Kidney epithelial cell (primary cell): ENCODE measurements around the gene PHC3. TPM values are rescaled to one million over a fixed set of nuclear protein-coding genes. Genes with fewer than 3 reads are reported as not detected.

Source experiments
- DNase-seq: peaks from one replicate; pipeline ENCODE4 v3.0.0-alpha.2; 2010; ENCODE audit warnings: low read depth
- H3K27me3 ChIP-seq: 2 replicates; pipeline ENCODE4 v1.6.0; 2011; ENCODE audit warnings: low read length; ENCODE audit not compliant: control insufficient read depth, insufficient read depth
- H3K36me3 ChIP-seq: 2 replicates; pipeline ENCODE4 v1.5.1; 2011; ENCODE audit warnings: low read length; ENCODE audit not compliant: control insufficient read depth, insufficient read depth
- H3K4me3 ChIP-seq: 2 replicates; pipeline ENCODE4 v1.5.1; 2011; ENCODE audit warnings: low read depth, mild to moderate bottlenecking, control low read depth, low read length
- total RNA-seq: library from RNA; depleted of rRNA; stranded (reverse); fragments of >200 nt; gene quantifications from 2 replicates; pipeline ENCODE4 v1.2.3, GENCODE V29; 2015
- TF ChIP-seq, protein P1 (sequence below): IDR thresholded peaks from 2 replicates; pipeline ENCODE4 v1.5.1; 2011; ENCODE audit warnings: mild to moderate bottlenecking, moderate library complexity, low read length, control low read depth, inconsistent platforms; ENCODE audit not compliant: insufficient read depth, poor library complexity, severe bottlenecking

Gene PHC3
- total RNA-seq, 1 donor from 2014 or later: 22.4 TPM

- H3K36me3 ChIP-seq: no peaks in the 10 kb centered on the region
- peak; percentile 43 for DNase-seq
- H3K27me3 ChIP-seq: no peaks in the 10 kb centered on the region
- no peak overlapping the region for H3K4me3 ChIP-seq
- TF ChIP-seq, protein P1, sequence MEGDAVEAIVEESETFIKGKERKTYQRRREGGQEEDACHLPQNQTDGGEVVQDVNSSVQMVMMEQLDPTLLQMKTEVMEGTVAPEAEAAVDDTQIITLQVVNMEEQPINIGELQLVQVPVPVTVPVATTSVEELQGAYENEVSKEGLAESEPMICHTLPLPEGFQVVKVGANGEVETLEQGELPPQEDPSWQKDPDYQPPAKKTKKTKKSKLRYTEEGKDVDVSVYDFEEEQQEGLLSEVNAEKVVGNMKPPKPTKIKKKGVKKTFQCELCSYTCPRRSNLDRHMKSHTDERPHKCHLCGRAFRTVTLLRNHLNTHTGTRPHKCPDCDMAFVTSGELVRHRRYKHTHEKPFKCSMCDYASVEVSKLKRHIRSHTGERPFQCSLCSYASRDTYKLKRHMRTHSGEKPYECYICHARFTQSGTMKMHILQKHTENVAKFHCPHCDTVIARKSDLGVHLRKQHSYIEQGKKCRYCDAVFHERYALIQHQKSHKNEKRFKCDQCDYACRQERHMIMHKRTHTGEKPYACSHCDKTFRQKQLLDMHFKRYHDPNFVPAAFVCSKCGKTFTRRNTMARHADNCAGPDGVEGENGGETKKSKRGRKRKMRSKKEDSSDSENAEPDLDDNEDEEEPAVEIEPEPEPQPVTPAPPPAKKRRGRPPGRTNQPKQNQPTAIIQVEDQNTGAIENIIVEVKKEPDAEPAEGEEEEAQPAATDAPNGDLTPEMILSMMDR: no peak
Measured at GRCh38 chr3:170079536-170080165, 101.9 kb downstream of the PHC3 start.

DNA sequence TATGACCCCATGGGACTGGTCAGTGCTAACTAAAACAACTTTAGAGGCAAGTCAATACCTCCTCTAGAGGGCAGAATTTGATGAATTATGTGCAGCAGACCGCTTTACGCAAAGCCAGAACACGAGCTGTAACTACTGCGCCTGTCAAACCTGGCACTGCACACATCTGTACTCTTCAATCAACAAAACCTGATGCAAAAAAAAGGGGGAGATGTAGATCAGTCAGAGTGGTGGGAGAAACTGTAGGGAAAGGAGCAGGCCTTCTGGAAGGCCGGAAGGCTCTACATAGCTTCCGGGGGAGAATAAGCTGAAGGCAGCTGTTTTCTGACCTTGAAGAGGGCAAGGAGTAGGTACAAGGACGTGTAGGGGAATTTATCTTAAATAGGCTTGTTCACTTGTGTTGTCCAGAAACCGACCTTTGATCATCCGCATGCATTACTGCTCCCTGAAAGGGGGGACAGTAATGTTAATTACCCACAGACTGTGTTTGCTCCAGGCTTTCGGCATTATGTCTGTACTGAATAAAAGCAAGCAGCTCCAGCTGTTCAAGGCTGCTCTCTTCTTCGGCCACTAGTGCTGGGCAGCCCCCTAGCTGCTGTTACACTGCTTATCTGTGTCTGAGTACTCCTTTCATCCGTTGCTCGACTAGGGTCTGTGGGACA, 102.8 kb downstream of the PHC3 start:
- H3K36me3 ChIP-seq: no peaks in the 10 kb centered on the region
- H3K4me3 ChIP-seq: no peak overlapping the region
- TF ChIP-seq, protein P1: peak; percentile 18
- no peaks in the 10 kb centered on the region for H3K27me3 ChIP-seq
- no peak for DNase-seq

GRCh38 chr3:170077361-170077760, 104.2 kb downstream of the PHC3 start:
- TF ChIP-seq, protein P1: no peak
- DNase-seq: no peak

GRCh38 chr3:170076715-170077238, 104.8 kb downstream of the PHC3 start:
- TF ChIP-seq, protein P1: no peak

More at GRCh38 chr3:170077361-170077760, 104.2 kb downstream of the PHC3 start:
- no peaks in the 10 kb centered on the region for H3K36me3 ChIP-seq
- H3K27me3 ChIP-seq: no peaks in the 10 kb centered on the region
- H3K4me3 ChIP-seq: no peak overlapping the region

DNA sequence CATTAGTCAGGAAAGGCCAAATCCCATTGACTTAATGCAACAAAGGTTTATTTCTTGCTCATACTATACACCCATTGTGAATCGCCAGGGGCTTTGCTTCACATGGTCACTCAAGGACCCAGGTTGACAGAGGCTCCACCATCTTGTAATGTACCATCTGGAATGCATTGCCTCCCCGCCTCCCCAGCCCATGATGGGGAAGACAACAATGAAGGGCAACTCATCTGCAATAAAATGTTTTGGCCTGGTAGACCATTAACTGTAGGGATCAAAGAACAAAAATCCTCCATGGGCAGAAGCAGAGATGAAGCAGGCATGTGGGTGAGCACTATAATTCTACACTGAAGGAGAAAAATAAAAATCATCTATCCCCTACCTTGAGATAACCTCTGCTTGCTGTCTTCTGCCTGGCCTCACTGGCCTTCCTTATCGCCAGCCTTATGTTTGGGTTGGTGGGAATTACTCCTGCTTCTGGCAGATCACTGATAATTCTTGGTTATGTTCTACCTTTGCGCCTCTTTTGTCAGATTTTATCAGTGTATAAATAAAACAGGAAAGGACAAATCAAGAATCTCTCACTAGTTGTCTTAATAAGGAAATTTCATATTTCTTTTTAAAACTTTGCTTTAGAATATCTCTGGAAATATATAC, 106.0 kb downstream of the PHC3 start:
- no peaks in the 10 kb centered on the region for H3K27me3 ChIP-seq
- no peak for DNase-seq
- TF ChIP-seq, protein P1: no peak
- H3K36me3 ChIP-seq: no peaks in the 10 kb centered on the region
- H3K4me3 ChIP-seq: no peak overlapping the region

More at GRCh38 chr3:170076715-170077238, 104.8 kb downstream of the PHC3 start:
- Histone ChIP-seq H3K27me3 (no peaks in the 10 kb centered on the region), H3K36me3 (no peaks in the 10 kb centered on the region), H3K4me3 (no peak overlapping the region)
- DNase-seq: no peak
